HG03460 (cell line): ENCODE measurements around the gene BHLHE41.

Experiments used
- ATAC-seq: cut with Tn5 transposase; IDR thresholded peaks from one replicate; pipeline ENCODE4 v1.9.1; 2021; ENCODE audit not compliant: unreplicated experiment

The BHLHE41 gene

GRCh38 chr12:26124446-26125399 lies at the start of gene BHLHE41:
TSS of gene BHLHE41 (minus strand) at chr12:26125037. CDS start at chr12:26124779, 258 bp downstream.
- ATAC-seq: no peak

- ATAC-seq: no peak
These were observed 48.2 kb upstream of the BHLHE41 start for GRCh38 chr12:26172946-26173552.

- no peak for ATAC-seq
These were observed 47.7 kb upstream of the BHLHE41 start for GRCh38 chr12:26172539-26172938.

GRCh38 chr12:26172013-26172412 lies 47.2 kb upstream of the BHLHE41 start:
- no peak for ATAC-seq

GRCh38 chr12:26164118-26164517 lies 39.3 kb upstream of the BHLHE41 start:
- no peak for ATAC-seq

- peak; percentile 81 for ATAC-seq
These were observed 38.1 kb upstream of the BHLHE41 start for GRCh38 chr12:26162905-26163304.

- ATAC-seq: no peak
These were observed 37.3 kb upstream of the BHLHE41 start for GRCh38 chr12:26162174-26162573.

GRCh38 chr12:26158078-26158764 lies 33.4 kb upstream of the BHLHE41 start:
- ATAC-seq: no peak

GRCh38 chr12:26157001-26157400 lies 32.2 kb upstream of the BHLHE41 start:
- ATAC-seq: peak; percentile 7

- ATAC-seq: peak; percentile 86
These were observed 31.5 kb upstream of the BHLHE41 start for GRCh38 chr12:26156201-26156871.

GRCh38 chr12:26153421-26154154 lies 28.8 kb upstream of the BHLHE41 start:
- no peak for ATAC-seq

- ATAC-seq: no peak
These were observed 27.8 kb upstream of the BHLHE41 start for GRCh38 chr12:26152507-26153102.

- ATAC-seq: no peak
These were observed 26.1 kb upstream of the BHLHE41 start for GRCh38 chr12:26150736-26151450.

GRCh38 chr12:26149968-26150500 lies 25.2 kb upstream of the BHLHE41 start:
- no peak for ATAC-seq

- ATAC-seq: no peak
These were observed 23.5 kb upstream of the BHLHE41 start for GRCh38 chr12:26148291-26148690.

- no peak for ATAC-seq
These were observed 18.5 kb upstream of the BHLHE41 start for GRCh38 chr12:26143291-26143690.

- ATAC-seq: no peak
These were observed 14.0 kb upstream of the BHLHE41 start for GRCh38 chr12:26138860-26139259.

- no peak for ATAC-seq
These were observed 11.9 kb upstream of the BHLHE41 start for GRCh38 chr12:26136688-26137087.

- ATAC-seq: no peak
These were observed 10.7 kb upstream of the BHLHE41 start for GRCh38 chr12:26135571-26135970.
